ENCODE data around the gene TRABD. TPM values are rescaled to one million over a fixed set of nuclear protein-coding genes. Genes with fewer than 3 reads are reported as not detected.

TRABD gene
- total RNA-seq, 1 experiment from 2014 or later = 33.5 TPM

DNA sequence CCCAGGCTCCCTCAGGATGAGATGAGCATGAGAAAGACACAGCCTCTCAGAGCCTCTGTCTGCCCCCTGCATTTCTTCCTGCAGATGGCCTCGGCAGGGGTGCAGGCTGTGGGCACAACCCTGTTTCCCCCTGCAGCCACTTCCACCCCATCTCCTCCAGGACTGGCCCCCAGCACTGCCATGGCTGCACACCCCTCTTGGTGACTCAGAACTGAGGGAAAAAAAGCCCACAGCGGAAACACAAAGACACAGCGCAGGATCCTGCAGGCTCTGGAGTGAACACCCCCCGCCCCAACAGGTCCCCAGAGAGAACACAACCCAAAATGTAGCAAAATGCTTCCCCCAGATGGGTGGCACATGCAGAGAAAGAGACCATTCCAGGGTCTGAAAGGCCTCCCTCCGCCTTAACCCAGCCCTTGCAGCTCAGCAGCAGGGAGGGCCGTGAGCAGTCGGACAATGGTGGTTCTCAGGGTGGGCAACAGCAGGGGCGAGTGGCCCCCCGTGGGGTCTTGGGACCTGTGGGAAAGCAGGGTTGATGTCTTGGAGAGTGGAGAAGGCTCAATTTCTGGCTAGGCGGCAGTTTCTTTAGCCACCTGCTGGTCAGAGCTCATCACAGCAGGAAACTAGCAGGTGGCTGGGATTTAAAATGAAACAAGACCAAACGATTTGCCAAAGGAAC lies 51.2 kb downstream of the TRABD start:
- no peaks in the 10 kb centered on the region for H3K27me3 ChIP-seq (replicated peaks; ENCODE audit: control insufficient read depth, insufficient read depth, low read length)
- peaks cover 7% of the 10 kb centered on the region for H3K4me1 Mint-ChIP-seq (ENCODE audit: low read depth, unreplicated experiment)
- CTCF ChIA-PET = interaction anchor here (0.6 to 1.0 kb wide), 3 partner anchors 14 to 50 kb away, joined by 3 to 9 read pairs (median 3); partner anchors contain the start of gene HDAC10
- no peaks in the 10 kb centered on the region for H3K27me3 Mint-ChIP-seq (ENCODE audit: insufficient read depth, unreplicated experiment)
- BruUV-seq (replicated peaks) = no TSS peak
- no peaks in the 10 kb centered on the region for H3K9me3 ChIP-seq
- no peak overlapping the region for H3K4me3 ChIP-seq (ENCODE audit: low read depth, low read length)
- H3K27ac Mint-ChIP-seq (ENCODE audit: unreplicated experiment) = no peak overlapping the region
- TF ChIP-seq, protein P1, sequence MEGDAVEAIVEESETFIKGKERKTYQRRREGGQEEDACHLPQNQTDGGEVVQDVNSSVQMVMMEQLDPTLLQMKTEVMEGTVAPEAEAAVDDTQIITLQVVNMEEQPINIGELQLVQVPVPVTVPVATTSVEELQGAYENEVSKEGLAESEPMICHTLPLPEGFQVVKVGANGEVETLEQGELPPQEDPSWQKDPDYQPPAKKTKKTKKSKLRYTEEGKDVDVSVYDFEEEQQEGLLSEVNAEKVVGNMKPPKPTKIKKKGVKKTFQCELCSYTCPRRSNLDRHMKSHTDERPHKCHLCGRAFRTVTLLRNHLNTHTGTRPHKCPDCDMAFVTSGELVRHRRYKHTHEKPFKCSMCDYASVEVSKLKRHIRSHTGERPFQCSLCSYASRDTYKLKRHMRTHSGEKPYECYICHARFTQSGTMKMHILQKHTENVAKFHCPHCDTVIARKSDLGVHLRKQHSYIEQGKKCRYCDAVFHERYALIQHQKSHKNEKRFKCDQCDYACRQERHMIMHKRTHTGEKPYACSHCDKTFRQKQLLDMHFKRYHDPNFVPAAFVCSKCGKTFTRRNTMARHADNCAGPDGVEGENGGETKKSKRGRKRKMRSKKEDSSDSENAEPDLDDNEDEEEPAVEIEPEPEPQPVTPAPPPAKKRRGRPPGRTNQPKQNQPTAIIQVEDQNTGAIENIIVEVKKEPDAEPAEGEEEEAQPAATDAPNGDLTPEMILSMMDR (IDR thresholded peaks at IDR 0.05; ENCODE audit: insufficient read depth in 1 of 2, low read depth in 1 of 2, low read length in 1 of 2, severe bottlenecking in 1 of 2, unreplicated experiment in 1 of 2) = peak; percentile 37 to 53
- no peak for DNase-seq
- H3K36me3 ChIP-seq (ENCODE audit: control insufficient read depth, insufficient read depth, low read length) = no peaks in the 10 kb centered on the region; the same call in 1 of the 2 replicates
- peaks cover 30% of the 10 kb centered on the region for H3K36me3 Mint-ChIP-seq (ENCODE audit: insufficient read depth, unreplicated experiment)
- intact Hi-C loops (cut with micrococcal nuclease; ENCODE audit: unreplicated experiment) = no loop called here
- H3K9me3 Mint-ChIP-seq (ENCODE audit: unreplicated experiment) = no peaks in the 10 kb centered on the region
- H3K4me1 ChIP-seq = no peaks in the 10 kb centered on the region
- POLR2A ChIA-PET = no interaction called here
- H3K4me3 Mint-ChIP-seq (ENCODE audit: unreplicated experiment) = no peak overlapping the region

DNA sequence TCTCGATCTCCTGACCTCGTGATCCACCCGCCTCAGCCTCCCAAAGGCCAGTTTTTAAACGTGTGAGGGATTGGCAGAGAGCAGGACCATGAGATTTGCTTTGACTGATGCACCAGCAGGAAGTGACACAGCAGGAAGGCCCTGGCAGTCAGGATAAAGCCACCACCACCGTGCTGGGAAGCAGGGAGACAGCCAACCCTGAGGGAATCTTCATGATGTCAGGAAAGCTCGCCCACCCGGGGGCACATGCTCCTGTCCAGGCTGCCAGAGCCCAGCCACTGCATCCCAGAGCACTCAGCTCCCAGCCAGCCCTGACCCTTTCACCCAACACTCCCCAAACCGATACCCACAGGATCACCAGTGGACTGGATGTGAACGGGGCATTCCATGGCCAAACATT lies 53.0 kb downstream of the TRABD start:
- H3K4me3 Mint-ChIP-seq (ENCODE audit: unreplicated experiment) = no peak overlapping the region
- no peak for DNase-seq
- ChIA-PET CTCF (no interaction called here), POLR2A (no interaction called here)
- TF ChIP-seq, protein P1 (IDR thresholded peaks at IDR 0.05; ENCODE audit: insufficient read depth in 1 of 2, low read depth in 1 of 2, low read length in 1 of 2, severe bottlenecking in 1 of 2, unreplicated experiment in 1 of 2) = no peak
- H3K36me3 Mint-ChIP-seq (ENCODE audit: insufficient read depth, unreplicated experiment) = peaks cover 30% of the 10 kb centered on the region
- peaks cover 8% of the 10 kb centered on the region for H3K4me1 Mint-ChIP-seq (ENCODE audit: low read depth, unreplicated experiment)
- intact Hi-C loops (cut with micrococcal nuclease; ENCODE audit: unreplicated experiment) = no loop called here
- H3K27ac Mint-ChIP-seq (ENCODE audit: unreplicated experiment) = no peak overlapping the region
- Histone ChIP-seq H3K4me3 (ENCODE audit: low read depth, low read length) (no peak overlapping the region), H3K4me1 (no peaks in the 10 kb centered on the region), H3K9me3 (no peaks in the 10 kb centered on the region), H3K27me3 (replicated peaks; ENCODE audit: control insufficient read depth, insufficient read depth, low read length) (no peaks in the 10 kb centered on the region), H3K36me3 (ENCODE audit: control insufficient read depth, insufficient read depth, low read length) (no peaks in the 10 kb centered on the region; the same call in 1 of the 2 replicates)
- BruUV-seq (replicated peaks) = no TSS peak
- H3K27me3 Mint-ChIP-seq (ENCODE audit: insufficient read depth, unreplicated experiment) = no peaks in the 10 kb centered on the region
- no peaks in the 10 kb centered on the region for H3K9me3 Mint-ChIP-seq (ENCODE audit: unreplicated experiment)

DNA sequence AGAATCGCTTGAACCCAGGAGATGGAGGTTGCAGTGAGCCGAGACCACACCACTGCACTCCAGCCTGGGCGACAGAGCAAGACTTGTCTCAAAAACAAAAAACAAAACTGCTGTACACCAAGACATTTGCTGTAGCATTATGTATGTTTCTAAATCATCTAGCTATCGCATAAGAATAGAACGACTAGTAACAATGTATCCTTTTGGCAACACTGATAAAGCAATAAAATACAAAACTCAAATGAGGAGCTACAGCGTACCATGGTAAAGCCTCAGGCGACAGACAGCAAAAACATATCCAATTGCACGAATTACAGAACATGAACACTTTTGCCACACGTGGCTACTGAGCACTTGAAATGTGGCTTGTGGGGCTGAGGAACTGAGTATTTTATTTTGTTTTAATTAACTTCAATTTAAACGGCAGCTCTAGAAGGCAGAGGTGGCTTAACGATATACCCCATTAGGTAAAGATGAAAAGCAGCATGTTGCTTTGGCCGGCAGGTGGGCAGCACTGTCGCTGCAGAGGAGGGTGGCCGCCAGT lies 56.8 kb downstream of the TRABD start:
- H3K4me3 Mint-ChIP-seq (ENCODE audit: unreplicated experiment) = peak overlapping the region; percentile 76
- ChIA-PET CTCF (no interaction called here), POLR2A (no interaction called here)
- intact Hi-C loops (cut with micrococcal nuclease; ENCODE audit: unreplicated experiment) = no loop called here
- BruUV-seq (replicated peaks) = no TSS peak
- Histone ChIP-seq H3K4me1 (peaks cover 8% of the 10 kb centered on the region), H3K27me3 (replicated peaks; ENCODE audit: control insufficient read depth, insufficient read depth, low read length) (no peaks in the 10 kb centered on the region), H3K9me3 (no peaks in the 10 kb centered on the region), H3K36me3 (ENCODE audit: control insufficient read depth, insufficient read depth, low read length) (peaks cover 2% of the 10 kb centered on the region; the same call in 1 of the 2 replicates), H3K4me3 (ENCODE audit: low read depth, low read length) (no peak overlapping the region)
- H3K27me3 Mint-ChIP-seq (ENCODE audit: insufficient read depth, unreplicated experiment) = no peaks in the 10 kb centered on the region
- no peak for DNase-seq
- TF ChIP-seq, protein P1 (IDR thresholded peaks at IDR 0.05; ENCODE audit: insufficient read depth in 1 of 2, low read depth in 1 of 2, low read length in 1 of 2, severe bottlenecking in 1 of 2, unreplicated experiment in 1 of 2) = no peak
- H3K4me1 Mint-ChIP-seq (ENCODE audit: low read depth, unreplicated experiment) = peaks cover 8% of the 10 kb centered on the region
- peaks cover 36% of the 10 kb centered on the region for H3K36me3 Mint-ChIP-seq (ENCODE audit: insufficient read depth, unreplicated experiment)
- H3K27ac Mint-ChIP-seq (ENCODE audit: unreplicated experiment) = no peak overlapping the region
- no peaks in the 10 kb centered on the region for H3K9me3 Mint-ChIP-seq (ENCODE audit: unreplicated experiment)
